Caco-2 (cell line): ENCODE results near the gene PFDN1. TPM values are rescaled to one million over a fixed set of nuclear protein-coding genes. Genes with fewer than 3 reads are reported as not detected.

ENCODE experiments used
- BruUV-seq: library from RNA; stranded (reverse); fragments of 400-500 nt; replicated peaks from 2 replicates; lab custom pipeline; 2021; lab: Mats Ljungman, UMichigan
- CTCF ChIA-PET: fragments of 300-600 bp; sonication (Branson Sonifier 250); formaldehyde crosslinking; loops from one replicate; lab custom pipeline; 2022; ENCODE audit warnings: antibody characterized with exemption; lab: Charles Lee
- POLR2A ChIA-PET: fragments of 300-600 bp; sonication (Branson Sonifier 250); formaldehyde crosslinking; loops from one replicate; lab custom pipeline; 2022; ENCODE audit warnings: antibody characterized with exemption; lab: Charles Lee
- DNase-seq, 2 experiments: peaks; one replicate each; pipeline versions ENCODE4 v3.0.0 to v3.0.0-alpha.2; 2020 to 2022
- H3K27me3 ChIP-seq: replicated peaks from 2 replicates; pipeline ENCODE4 v1.6.0; 2011; ENCODE audit warnings: low read length; ENCODE audit not compliant: control insufficient read depth, insufficient read depth
- H3K36me3 ChIP-seq: 2 replicates; pipeline ENCODE4 v1.5.1; 2011; ENCODE audit warnings: low read length; ENCODE audit not compliant: control insufficient read depth, insufficient read depth
- H3K4me1 ChIP-seq: fragments of 250-450 bp; sonication (Bioruptor Pico); 2 replicates; pipeline ENCODE4 v1.5.1; 2020; ENCODE audit warnings: mild to moderate bottlenecking
- H3K4me3 ChIP-seq: 2 replicates; pipeline ENCODE4 v1.5.1; 2011; ENCODE audit warnings: low read depth, mild to moderate bottlenecking, control low read depth, low read length
- H3K9me3 ChIP-seq: fragments of 250-450 bp; sonication (Bioruptor Pico); 2 replicates; pipeline ENCODE4 v1.5.1; 2020; ENCODE audit warnings: mild to moderate bottlenecking, moderate library complexity
- H3K27ac Mint-ChIP-seq: one replicate; pipeline ENCODE4 v1.8.0; 2022; ENCODE audit warnings: mixed read lengths; ENCODE audit not compliant: unreplicated experiment
- H3K27me3 Mint-ChIP-seq: one replicate; pipeline ENCODE4 v1.8.0; 2022; ENCODE audit warnings: mixed read lengths; ENCODE audit not compliant: insufficient read depth, unreplicated experiment
- H3K36me3 Mint-ChIP-seq: one replicate; pipeline ENCODE4 v1.8.0; 2022; ENCODE audit warnings: mild to moderate bottlenecking, mixed read lengths; ENCODE audit not compliant: insufficient read depth, unreplicated experiment
- H3K4me1 Mint-ChIP-seq: one replicate; pipeline ENCODE4 v1.8.0; 2022; ENCODE audit warnings: low read depth, mixed read lengths; ENCODE audit not compliant: unreplicated experiment
- H3K4me3 Mint-ChIP-seq: one replicate; pipeline ENCODE4 v1.8.0; 2022; ENCODE audit warnings: mild to moderate bottlenecking, moderate library complexity, mixed read lengths; ENCODE audit not compliant: unreplicated experiment
- H3K9me3 Mint-ChIP-seq: one replicate; pipeline ENCODE4 v1.8.0; 2022; ENCODE audit warnings: mixed read lengths; ENCODE audit not compliant: unreplicated experiment
- intact Hi-C: fragments of 100-400 bp; cut with micrococcal nuclease; formaldehyde crosslinking; loops from one replicate; pipeline ENCODE4 v1.10.0; 2022; ENCODE audit not compliant: unreplicated experiment
- total RNA-seq: library from RNA; stranded (reverse); gene quantifications from 2 replicates; pipeline ENCODE4 v1.2.3, GENCODE V29; 2022
- TF ChIP-seq, protein P1 (sequence below), 2 experiments: fragments of 200-600 bp in 1 of 2; IDR thresholded peaks; 1 replicate in 1 of 2; 2 replicates in 1 of 2; pipeline versions ENCODE4 v1.5.1 to v1.8.0; 2011 to 2022; ENCODE audit warnings: antibody characterized with exemption in 1 of 2, control low read depth in 1 of 2, inconsistent platforms in 1 of 2, low read depth in 1 of 2, low read length in 1 of 2, mild to moderate bottlenecking in 1 of 2, moderate library complexity in 1 of 2; ENCODE audit not compliant: insufficient read depth in 1 of 2, severe bottlenecking in 1 of 2, unreplicated experiment in 1 of 2

The PFDN1 gene
- total RNA-seq, 1 experiment from 2014 or later: 81.1 TPM

DNA sequence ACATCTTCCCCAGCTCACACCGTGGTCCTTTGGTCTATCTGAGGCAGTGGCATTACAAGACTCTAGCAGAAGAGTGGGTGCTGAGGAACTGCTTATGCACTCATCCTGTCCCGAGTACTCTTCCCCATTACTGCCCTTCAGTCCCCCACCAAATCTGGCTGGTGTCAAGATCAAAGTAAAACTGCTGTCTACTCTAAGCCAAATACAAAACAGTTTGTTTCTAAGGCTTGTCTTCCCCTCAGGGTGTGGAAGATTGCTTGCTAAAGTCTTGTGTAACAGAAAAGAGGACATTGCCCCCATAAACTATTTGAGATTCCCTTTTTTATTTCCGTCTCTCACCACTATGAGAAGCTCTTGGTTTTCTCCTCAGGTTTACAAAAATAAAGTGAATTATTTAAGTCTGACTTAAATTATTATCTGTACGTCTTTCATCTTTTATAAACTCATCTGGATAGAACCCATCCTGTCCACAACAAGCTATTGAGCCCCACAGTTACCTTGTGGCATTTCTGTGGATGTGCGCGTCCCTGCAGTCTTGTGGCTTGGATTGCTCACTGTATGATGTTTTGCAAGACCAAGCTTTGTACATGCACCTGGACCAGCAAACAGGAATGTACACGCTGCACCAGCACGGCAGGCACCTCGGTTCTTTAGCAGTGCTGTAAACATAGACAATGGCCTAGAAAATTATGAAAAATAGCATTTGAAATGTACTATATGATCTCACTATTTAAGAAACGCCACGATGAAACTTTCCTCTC lies 66.9 kb downstream of the PFDN1 start:
- H3K27ac Mint-ChIP-seq: peak overlapping the region; percentile 23
- no peak overlapping the region for H3K4me3 ChIP-seq
- peaks cover 29% of the 10 kb centered on the region for H3K4me1 Mint-ChIP-seq
- TF ChIP-seq, protein P1, sequence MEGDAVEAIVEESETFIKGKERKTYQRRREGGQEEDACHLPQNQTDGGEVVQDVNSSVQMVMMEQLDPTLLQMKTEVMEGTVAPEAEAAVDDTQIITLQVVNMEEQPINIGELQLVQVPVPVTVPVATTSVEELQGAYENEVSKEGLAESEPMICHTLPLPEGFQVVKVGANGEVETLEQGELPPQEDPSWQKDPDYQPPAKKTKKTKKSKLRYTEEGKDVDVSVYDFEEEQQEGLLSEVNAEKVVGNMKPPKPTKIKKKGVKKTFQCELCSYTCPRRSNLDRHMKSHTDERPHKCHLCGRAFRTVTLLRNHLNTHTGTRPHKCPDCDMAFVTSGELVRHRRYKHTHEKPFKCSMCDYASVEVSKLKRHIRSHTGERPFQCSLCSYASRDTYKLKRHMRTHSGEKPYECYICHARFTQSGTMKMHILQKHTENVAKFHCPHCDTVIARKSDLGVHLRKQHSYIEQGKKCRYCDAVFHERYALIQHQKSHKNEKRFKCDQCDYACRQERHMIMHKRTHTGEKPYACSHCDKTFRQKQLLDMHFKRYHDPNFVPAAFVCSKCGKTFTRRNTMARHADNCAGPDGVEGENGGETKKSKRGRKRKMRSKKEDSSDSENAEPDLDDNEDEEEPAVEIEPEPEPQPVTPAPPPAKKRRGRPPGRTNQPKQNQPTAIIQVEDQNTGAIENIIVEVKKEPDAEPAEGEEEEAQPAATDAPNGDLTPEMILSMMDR (IDR thresholded peaks at IDR 0.05; ENCODE audit: insufficient read depth in 1 of 2, low read depth in 1 of 2, low read length in 1 of 2, severe bottlenecking in 1 of 2, unreplicated experiment in 1 of 2): peak in 1 of 2 experiments; percentile 13
- ChIA-PET POLR2A (interaction anchor here (1.0 to 1.4 kb wide), 3 partner anchors 17 to 110 kb away, joined by 3 to 5 read pairs (median 4); partner anchors contain the start of gene HBEGF), CTCF (interaction anchor here (1.1 to 1.6 kb wide), 6 partner anchors 8 to 137 kb away, joined by 3 to 7 read pairs (median 6); partner anchors contain the start of gene HBEGF)
- H3K4me1 ChIP-seq: peaks cover 27% of the 10 kb centered on the region
- DNase-seq: peak; percentile 57 to 63
- peaks cover 7% of the 10 kb centered on the region for H3K9me3 Mint-ChIP-seq
- BruUV-seq: no TSS peak
- intact Hi-C loops: loop anchor here (1.0 to 5.0 kb wide), 2 partner anchors 17 to 59 kb away; partner anchors contain the start of gene CYSTM1
- H3K4me3 Mint-ChIP-seq: no peak overlapping the region
- H3K27me3 Mint-ChIP-seq: no peaks in the 10 kb centered on the region
- H3K36me3 Mint-ChIP-seq: peaks cover 15% of the 10 kb centered on the region
- H3K27me3 ChIP-seq: no peaks in the 10 kb centered on the region
- no peaks in the 10 kb centered on the region for H3K9me3 ChIP-seq
- H3K36me3 ChIP-seq: peaks cover 1% of the 10 kb centered on the region; the same call in 1 of the 2 replicates

DNA sequence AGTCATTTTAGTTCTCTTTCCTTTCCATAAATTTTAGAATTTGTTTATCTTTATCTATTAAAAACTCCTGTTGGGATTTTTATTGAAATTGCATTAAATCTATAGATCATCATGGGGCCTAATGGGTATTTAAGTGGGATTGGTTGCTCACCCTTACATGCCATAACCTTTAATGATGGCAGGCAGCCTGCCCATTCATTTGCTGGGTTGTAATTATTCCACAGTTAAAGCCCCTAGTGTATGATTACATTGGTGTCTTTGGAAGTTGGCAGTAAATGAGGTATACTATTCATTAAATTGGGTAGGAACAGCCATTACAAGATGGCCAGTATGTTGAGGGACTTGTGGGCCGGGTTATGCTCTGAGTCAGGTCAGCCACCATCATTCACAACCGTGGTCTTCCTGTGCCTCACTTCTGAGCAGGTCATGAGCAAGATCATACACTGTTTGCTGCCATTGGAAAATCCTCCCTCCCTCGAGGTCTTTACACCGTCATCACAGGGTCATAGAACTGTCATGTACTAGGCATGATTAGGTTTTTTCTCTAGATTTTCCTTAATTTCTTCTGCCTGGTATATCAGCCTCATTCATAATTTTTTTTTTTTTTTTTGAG lies 68.4 kb downstream of the PFDN1 start:
- DNase-seq: no peak
- BruUV-seq: no TSS peak
- TF ChIP-seq, protein P1 (IDR thresholded peaks at IDR 0.05; ENCODE audit: insufficient read depth in 1 of 2, low read depth in 1 of 2, low read length in 1 of 2, severe bottlenecking in 1 of 2, unreplicated experiment in 1 of 2): no peak
- peaks cover 15% of the 10 kb centered on the region for H3K4me1 ChIP-seq
- H3K36me3 ChIP-seq: peaks cover 1% of the 10 kb centered on the region; the same call in 1 of the 2 replicates
- H3K27me3 ChIP-seq: no peaks in the 10 kb centered on the region
- no peak overlapping the region for H3K4me3 ChIP-seq
- ChIA-PET CTCF (no interaction called here), POLR2A (no interaction called here)
- Mint-ChIP-seq H3K36me3 (peaks cover 12% of the 10 kb centered on the region), H3K9me3 (peaks cover 7% of the 10 kb centered on the region), H3K4me3 (no peak overlapping the region), H3K27ac (no peak overlapping the region), H3K4me1 (peaks cover 27% of the 10 kb centered on the region), H3K27me3 (no peaks in the 10 kb centered on the region)
- no peaks in the 10 kb centered on the region for H3K9me3 ChIP-seq
- intact Hi-C loops: no loop called here

DNA sequence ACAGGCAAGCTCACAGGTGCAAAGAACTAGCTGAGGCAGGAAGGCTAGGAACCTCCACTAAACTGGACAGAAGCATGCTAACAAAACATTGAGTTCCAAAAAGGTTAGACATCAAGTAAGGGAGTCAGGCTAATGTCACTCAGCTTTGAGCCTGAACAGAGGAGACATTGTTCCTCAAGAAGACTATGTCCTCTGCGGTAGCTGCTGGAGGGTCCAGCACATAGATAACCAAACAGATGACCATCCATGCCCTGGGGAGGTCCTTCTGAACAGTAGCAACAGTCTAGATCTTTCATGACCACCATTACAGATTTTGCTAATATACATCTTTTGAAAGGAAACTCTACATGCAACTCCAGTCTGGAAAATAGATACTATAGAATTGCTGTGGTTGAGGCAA lies 70.2 kb downstream of the PFDN1 start:
- Mint-ChIP-seq H3K27me3 (no peaks in the 10 kb centered on the region), H3K4me3 (no peak overlapping the region), H3K4me1 (peaks cover 27% of the 10 kb centered on the region), H3K27ac (no peak overlapping the region), H3K36me3 (peaks cover 12% of the 10 kb centered on the region), H3K9me3 (peaks cover 7% of the 10 kb centered on the region)
- intact Hi-C loops: no loop called here
- Histone ChIP-seq H3K27me3 (no peaks in the 10 kb centered on the region), H3K4me3 (no peak overlapping the region), H3K9me3 (no peaks in the 10 kb centered on the region), H3K4me1 (peaks cover 15% of the 10 kb centered on the region), H3K36me3 (peaks cover 1% of the 10 kb centered on the region; the same call in 1 of the 2 replicates)
- TF ChIP-seq, protein P1 (IDR thresholded peaks at IDR 0.05; ENCODE audit: insufficient read depth in 1 of 2, low read depth in 1 of 2, low read length in 1 of 2, severe bottlenecking in 1 of 2, unreplicated experiment in 1 of 2): no peak
- no TSS peak for BruUV-seq
- ChIA-PET POLR2A (no interaction called here), CTCF (interaction anchor here (2.2 kb wide), 1 partner anchor 13 kb away, joined by 5 read pairs; no protein-coding TSS in a partner anchor)
- DNase-seq: no peak
